Esophagus squamous epithelium (tissue), 5 donors: Measurements from ENCODE around the gene SF3B2. TPM values are rescaled to one million over a fixed set of nuclear protein-coding genes. Genes with fewer than 3 reads are reported as not detected.

Experiments
- DNase-seq: peaks from one replicate; lab custom pipeline; 2025; lab: John Stamatoyannopoulos, UW
- H3K27ac ChIP-seq, 4 donors: fragments of 200-600 bp; sonication (generic); one replicate each; pipeline ENCODE4 v1.5.1; 2016 to 2019; ENCODE audit warnings: mild to moderate bottlenecking in 1 of 4
- H3K27me3 ChIP-seq, 4 donors: fragments of 200-600 bp; sonication (generic); 1 replicate in 3 of 4; 2 replicates in 1 of 4; pipeline versions ENCODE4 v1.5.1 to v1.6.0; 2017 to 2021; ENCODE audit warnings: antibody characterized with exemption in 1 of 4
- H3K36me3 ChIP-seq, 3 donors: fragments of 200-600 bp; sonication (generic); one replicate each; pipeline ENCODE4 v1.5.1; 2016 to 2019
- H3K4me1 ChIP-seq, 3 donors: fragments of 200-600 bp; sonication (generic); one replicate each; pipeline ENCODE4 v1.5.1; 2017 to 2019
- H3K4me3 ChIP-seq, 4 donors: fragments of 200-600 bp; sonication (generic); 1 replicate in 3 of 4; 2 replicates in 1 of 4; pipeline ENCODE4 v1.5.1; 2016 to 2019; ENCODE audit warnings: mild to moderate bottlenecking in 2 of 4, moderate library complexity in 1 of 4
- H3K9me3 ChIP-seq, 3 donors: fragments of 200-600 bp; sonication (generic); one replicate each; pipeline ENCODE4 v1.5.1; 2016 to 2019
- CTCF ChIP-seq, 6 experiments: fragments of 450-650 bp in 4 of 6; fragments of 200-600 bp in 2 of 6; sonication (generic) in 2 of 6; IDR thresholded peaks; one replicate each; pipeline ENCODE4 v1.5.1; 2016 to 2019; ENCODE audit warnings: antibody characterized with exemption in 6 of 6, mild to moderate bottlenecking in 4 of 6, moderate library complexity in 4 of 6
- POLR2A ChIP-seq, 4 donors: fragments of 450-650 bp; IDR thresholded peaks; one replicate each; pipeline ENCODE4 v1.6.1; 2017; ENCODE audit warnings: antibody characterized with exemption in 4 of 4, mild to moderate bottlenecking in 4 of 4, moderate library complexity in 3 of 4
- WGBS, 2 donors: methylation state at CpG; one replicate each; pipeline ENCODE4 v1.1.5; 2018; 5-methylcytosine and 5-hydroxymethylcytosine counted together
- intact Hi-C: fragments of 100-400 bp; cut with DNase I; formaldehyde crosslinking; loops from one replicate; pipeline ENCODE4 v1.15.0; 2022
- total RNA-seq, 4 donors: library from RNA; depleted of rRNA; stranded (reverse); fragments of >200 nt; gene quantifications; one replicate each; pipeline ENCODE4 v1.1.0, GENCODE V29; 2016
- donor health status: DM: yes; HTN: yes; CAD: no.

Gene SF3B2
- total RNA-seq, 4 donors from 2014 or later: 87.8 to 112 (median 93.5) TPM

- 0 to 67% methylated on average over 1 of the region's 11 CpGs for WGBS, 2 donors
- Histone ChIP-seq H3K9me3 (no peaks in the 10 kb centered on the region), H3K27ac (no peak overlapping the region), H3K36me3 (no peaks in the 10 kb centered on the region), H3K4me1 (peaks cover 3 to 16% (median 6%) of the 10 kb centered on the region in 3 donors), H3K4me3 (peak overlapping the region in 1 of 4 donors; percentile 18), H3K27me3 (peaks cover 0 to 43% (median 3%) of the 10 kb centered on the region in 4 donors)
- intact Hi-C loops: no loop called here
- peak; percentile 77 to 95 (median 83) for TF ChIP-seq CTCF (IDR thresholded peaks at IDR 0.05)
- TF ChIP-seq POLR2A (IDR thresholded peaks at IDR 0.05): no peak
- no peak for DNase-seq
Measured at GRCh38 chr11:66045177-66045639, 7.0 kb upstream of the SF3B2 start.

- no peak overlapping the region for H3K27ac ChIP-seq
- H3K36me3 ChIP-seq: no peaks in the 10 kb centered on the region
- intact Hi-C loops: no loop called here
- 86 to 100% methylated on average over 1 to 3 of the region's 3 CpGs for WGBS, 2 donors
- H3K27me3 ChIP-seq: peaks cover 0 to 40% (median 3%) of the 10 kb centered on the region in 4 donors
- DNase-seq: no peak
- H3K4me1 ChIP-seq: peaks cover 11 to 26% (median 13%) of the 10 kb centered on the region in 3 donors
- no peaks in the 10 kb centered on the region for H3K9me3 ChIP-seq
- no peak for TF ChIP-seq CTCF (IDR thresholded peaks at IDR 0.05)
- TF ChIP-seq POLR2A (IDR thresholded peaks at IDR 0.05): no peak
- H3K4me3 ChIP-seq: no peak overlapping the region
Measured at GRCh38 chr11:66046901-66047300, 5.3 kb upstream of the SF3B2 start.

- TF ChIP-seq CTCF (IDR thresholded peaks at IDR 0.05) (no peak), POLR2A (IDR thresholded peaks at IDR 0.05) (no peak)
- Histone ChIP-seq H3K27ac (no peak overlapping the region), H3K27me3 (peaks cover 0 to 40% (median 3%) of the 10 kb centered on the region in 4 donors), H3K4me1 (peaks cover 11 to 29% (median 14%) of the 10 kb centered on the region in 3 donors), H3K4me3 (no peak overlapping the region), H3K9me3 (no peaks in the 10 kb centered on the region), H3K36me3 (no peaks in the 10 kb centered on the region)
- 81 to 87% methylated on average over 3 to 6 of the region's 11 CpGs for WGBS, 2 donors
- intact Hi-C loops: no loop called here
- DNase-seq: no peak
Measured at GRCh38 chr11:66047541-66048365, 4.4 kb upstream of the SF3B2 start.

- TF ChIP-seq POLR2A (IDR thresholded peaks at IDR 0.05) (no peak), CTCF (IDR thresholded peaks at IDR 0.05) (no peak)
- Histone ChIP-seq H3K9me3 (no peaks in the 10 kb centered on the region), H3K4me3 (no peak within 1 kb of the TSS), H3K36me3 (peaks cover 0 to 7% (median 0%) of the 10 kb centered on the region in 3 donors), H3K27ac (no peak within 1 kb of the TSS), H3K4me1 (peaks cover 18 to 38% (median 22%) of the 10 kb centered on the region in 3 donors), H3K27me3 (peaks cover 0 to 40% (median 3%) of the 10 kb centered on the region in 4 donors)
- intact Hi-C loops: no loop called here
- 30 to 78% methylated on average over 5 to 17 of the region's 39 CpGs for WGBS, 2 donors
- DNase-seq: no peak
Measured at GRCh38 chr11:66048547-66049323, 3.4 kb upstream of the SF3B2 start, which contains the start of gene GAL3ST3. Gene GAL3ST3 (minus strand): TSS chr11:66049161. CDS start chr11:66045415, 3,746 bp downstream.
